MCF 10A (cell line): ENCODE results near the gene ZMIZ1. TPM values are rescaled to one million over a fixed set of nuclear protein-coding genes. Genes with fewer than 3 reads are reported as not detected.

Experiments used
- BruUV-seq: library from RNA; stranded (reverse); fragments of 400-500 nt; replicated peaks from 2 replicates; lab custom pipeline; 2021; lab: Mats Ljungman, UMichigan
- CTCF ChIA-PET: fragments of 300-600 bp; sonication (Branson Sonifier 250); formaldehyde crosslinking; extraction: SDS; loops from one replicate; lab custom pipeline; 2021; ENCODE audit warnings: antibody characterized with exemption, inconsistent platforms; lab: Yijun Ruan, JAX
- POLR2A ChIA-PET: fragments of 300-600, 350-650 bp; sonication (Branson Sonifier 250); formaldehyde crosslinking; extraction: SDS; loops from one replicate; lab custom pipeline; 2020; ENCODE audit warnings: antibody characterized with exemption, inconsistent platforms; lab: Yijun Ruan, JAX
- DNase-seq: peaks from one replicate; pipeline ENCODE4 v3.0.0-alpha.2; 2018; ENCODE audit not compliant: unreplicated experiment
- H3K27ac Mint-ChIP-seq: one replicate; pipeline ENCODE4 v1.8.0; 2022; ENCODE audit warnings: mild to moderate bottlenecking, low read depth, mixed read lengths; ENCODE audit not compliant: unreplicated experiment
- H3K27me3 Mint-ChIP-seq: one replicate; pipeline ENCODE4 v1.8.0; 2022; ENCODE audit warnings: mixed read lengths; ENCODE audit not compliant: insufficient read depth, unreplicated experiment
- H3K36me3 Mint-ChIP-seq: one replicate; pipeline ENCODE4 v1.8.0; 2022; ENCODE audit warnings: mild to moderate bottlenecking, moderate library complexity, mixed read lengths; ENCODE audit not compliant: insufficient read depth, unreplicated experiment
- H3K4me1 Mint-ChIP-seq: one replicate; pipeline ENCODE4 v1.8.0; 2022; ENCODE audit warnings: mixed read lengths; ENCODE audit not compliant: insufficient read depth, unreplicated experiment
- H3K4me3 Mint-ChIP-seq: one replicate; pipeline ENCODE4 v1.8.0; 2022; ENCODE audit warnings: mild to moderate bottlenecking, moderate library complexity, mixed read lengths; ENCODE audit not compliant: unreplicated experiment
- H3K9me3 Mint-ChIP-seq: one replicate; pipeline ENCODE4 v1.8.0; 2022; ENCODE audit warnings: mixed read lengths; ENCODE audit not compliant: unreplicated experiment
- intact Hi-C: fragments of 100-400 bp; cut with micrococcal nuclease; formaldehyde crosslinking; loops from 2 replicates; pipeline ENCODE4 v1.14.1; 2022
- total RNA-seq: library from RNA; stranded (reverse); gene quantifications from 2 replicates; pipeline ENCODE4 v1.2.3, GENCODE V29; 2022
- TF ChIP-seq, protein P1 (sequence below): fragments of 200-600 bp; IDR thresholded peaks from one replicate; pipeline ENCODE4 v1.8.0; 2022; ENCODE audit warnings: antibody characterized with exemption, mild to moderate bottlenecking; ENCODE audit not compliant: unreplicated experiment

The ZMIZ1 gene
- total RNA-seq, 1 experiment from 2014 or later: 15.5 TPM

DNA sequence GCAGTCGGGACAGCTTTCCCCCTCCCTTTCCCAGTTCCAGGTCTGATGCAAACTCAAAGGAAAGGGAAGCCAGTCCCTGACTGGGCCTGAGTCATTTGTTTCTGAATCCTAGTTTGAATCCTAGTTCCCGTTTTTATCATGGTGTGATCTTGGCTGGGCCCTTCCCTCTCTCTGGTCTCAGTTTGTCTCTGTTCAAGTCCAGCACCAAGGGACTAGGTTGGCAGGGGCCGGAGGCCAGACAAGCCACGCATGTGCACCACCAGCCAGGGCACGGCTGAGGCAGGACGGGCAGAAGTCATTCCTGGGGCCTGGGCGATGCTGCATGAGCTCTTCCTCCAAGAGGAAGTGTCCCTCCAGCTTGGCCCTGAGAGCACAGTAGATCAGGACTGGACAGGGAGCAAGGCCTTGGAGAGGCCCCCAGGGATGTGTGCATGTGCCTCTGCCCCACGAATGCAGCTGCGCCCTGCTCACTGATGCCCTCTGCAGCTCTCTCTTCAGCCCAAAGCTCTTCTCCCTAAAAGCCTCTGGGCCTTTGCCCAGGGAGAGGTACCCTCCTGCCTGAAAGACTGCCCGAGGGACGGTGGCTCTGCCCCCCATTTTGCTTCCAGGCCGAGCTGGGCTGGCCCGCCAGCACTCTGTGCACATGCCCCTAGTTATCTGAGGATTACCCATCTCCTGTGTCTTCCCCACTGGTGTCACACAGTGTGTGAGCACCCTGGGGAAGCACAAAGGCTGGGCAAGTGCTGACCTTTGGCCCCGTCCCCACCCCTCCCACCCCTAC is 86.7 kb downstream of the ZMIZ1 start:
- Mint-ChIP-seq H3K9me3 (no peaks in the 10 kb centered on the region), H3K4me3 (no peak overlapping the region), H3K4me1 (peaks cover 44% of the 10 kb centered on the region), H3K27me3 (no peaks in the 10 kb centered on the region), H3K36me3 (peaks cover 6% of the 10 kb centered on the region), H3K27ac (peak overlapping the region; percentile 44)
- TF ChIP-seq, protein P1, sequence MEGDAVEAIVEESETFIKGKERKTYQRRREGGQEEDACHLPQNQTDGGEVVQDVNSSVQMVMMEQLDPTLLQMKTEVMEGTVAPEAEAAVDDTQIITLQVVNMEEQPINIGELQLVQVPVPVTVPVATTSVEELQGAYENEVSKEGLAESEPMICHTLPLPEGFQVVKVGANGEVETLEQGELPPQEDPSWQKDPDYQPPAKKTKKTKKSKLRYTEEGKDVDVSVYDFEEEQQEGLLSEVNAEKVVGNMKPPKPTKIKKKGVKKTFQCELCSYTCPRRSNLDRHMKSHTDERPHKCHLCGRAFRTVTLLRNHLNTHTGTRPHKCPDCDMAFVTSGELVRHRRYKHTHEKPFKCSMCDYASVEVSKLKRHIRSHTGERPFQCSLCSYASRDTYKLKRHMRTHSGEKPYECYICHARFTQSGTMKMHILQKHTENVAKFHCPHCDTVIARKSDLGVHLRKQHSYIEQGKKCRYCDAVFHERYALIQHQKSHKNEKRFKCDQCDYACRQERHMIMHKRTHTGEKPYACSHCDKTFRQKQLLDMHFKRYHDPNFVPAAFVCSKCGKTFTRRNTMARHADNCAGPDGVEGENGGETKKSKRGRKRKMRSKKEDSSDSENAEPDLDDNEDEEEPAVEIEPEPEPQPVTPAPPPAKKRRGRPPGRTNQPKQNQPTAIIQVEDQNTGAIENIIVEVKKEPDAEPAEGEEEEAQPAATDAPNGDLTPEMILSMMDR: no peak
- intact Hi-C loops: no loop called here
- DNase-seq: peak; percentile 46
- ChIA-PET CTCF (interaction anchor here (0.7 kb wide), 1 partner anchor 85 kb away, joined by 3 read pairs; no protein-coding TSS in a partner anchor), POLR2A (no interaction called here)
- no TSS peak for BruUV-seq

- Mint-ChIP-seq H3K27ac (peak overlapping the region; percentile 53), H3K4me3 (no peak overlapping the region), H3K9me3 (no peaks in the 10 kb centered on the region), H3K4me1 (peaks cover 40% of the 10 kb centered on the region), H3K36me3 (peaks cover 6% of the 10 kb centered on the region), H3K27me3 (no peaks in the 10 kb centered on the region)
- BruUV-seq: no TSS peak
- POLR2A ChIA-PET: interaction anchor here (0.6 to 1.4 kb wide), 6 partner anchors 8 to 420 kb away, joined by 3 to 4 read pairs (median 3); no protein-coding TSS in a partner anchor
- CTCF ChIA-PET: interaction anchor here (0.6 to 1.5 kb wide), 6 partner anchors 32 to 1916 kb away, joined by 3 to 10 read pairs (median 3); no protein-coding TSS in a partner anchor
- intact Hi-C loops: no loop called here
- DNase-seq: no peak
- TF ChIP-seq, protein P1: no peak
These were observed 87.8 kb downstream of the ZMIZ1 start for GRCh38 chr10:79156334-79157274.

DNA sequence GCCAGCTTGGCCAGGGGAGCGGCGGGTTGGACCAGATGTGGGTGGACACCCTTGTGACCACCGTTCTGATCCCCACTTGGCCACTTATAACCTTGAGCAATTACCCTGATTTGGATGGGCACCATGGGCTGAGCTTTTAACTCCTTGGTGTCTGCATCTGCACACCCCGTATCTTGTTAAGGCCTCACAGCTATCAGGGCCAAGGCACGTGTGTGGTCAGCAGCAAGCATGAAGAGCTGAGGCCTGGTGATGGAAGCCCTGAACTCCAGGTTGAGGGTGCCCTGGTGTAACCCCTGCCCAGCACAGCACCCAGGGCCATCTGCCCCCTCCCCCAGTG is 89.2 kb downstream of the ZMIZ1 start:
- H3K27me3 Mint-ChIP-seq: no peaks in the 10 kb centered on the region
- peak overlapping the region; percentile 53 for H3K27ac Mint-ChIP-seq
- BruUV-seq: TSS peak; percentile 61
- H3K36me3 Mint-ChIP-seq: no peaks in the 10 kb centered on the region
- no peak overlapping the region for H3K4me3 Mint-ChIP-seq
- POLR2A ChIA-PET: interaction anchor here (0.8 to 1.4 kb wide), 6 partner anchors 9 to 1111 kb away, joined by 3 to 4 read pairs (median 4); no protein-coding TSS in a partner anchor
- H3K4me1 Mint-ChIP-seq: peaks cover 38% of the 10 kb centered on the region
- intact Hi-C loops: no loop called here
- CTCF ChIA-PET: interaction anchor here (0.6 to 1.5 kb wide), 7 partner anchors 9 to 1110 kb away, joined by 3 to 10 read pairs (median 3); no protein-coding TSS in a partner anchor
- H3K9me3 Mint-ChIP-seq: no peaks in the 10 kb centered on the region
- TF ChIP-seq, protein P1: no peak
- DNase-seq: no peak
